Dedifferentiated amniotic fluid mesenchymal stem cell (primary cell): ENCODE data around the gene HRH3.

Experiments
- DNase-seq: peaks from one replicate; pipeline ENCODE4 v3.0.0-alpha.2; 2016; ENCODE audit errors: extremely low spot score

Gene HRH3

DNA sequence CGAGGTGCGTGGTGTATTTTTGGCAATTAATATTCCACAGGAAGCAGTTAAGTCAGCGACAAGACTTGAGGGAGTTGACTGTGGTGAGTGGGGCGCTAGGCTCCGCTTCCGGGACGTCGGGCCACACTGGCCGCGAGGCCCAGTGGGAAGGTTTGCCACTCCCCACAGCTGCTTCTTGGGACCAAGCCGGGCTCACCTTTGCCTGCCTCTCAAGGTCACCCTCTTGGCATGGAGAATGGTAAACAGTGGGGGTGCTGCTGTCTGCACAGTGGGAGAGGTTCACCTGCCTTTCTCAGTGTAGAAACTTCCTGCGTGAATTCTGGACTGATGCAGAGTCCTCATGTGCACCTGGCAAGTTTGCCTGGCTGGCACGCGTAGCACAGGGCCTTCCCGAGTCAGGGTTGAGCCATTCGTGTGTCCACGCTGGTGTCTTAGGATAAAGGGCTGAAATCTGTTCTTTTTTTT, 24.6 kb upstream of the HRH3 start:
- DNase-seq, result no peak

DNA sequence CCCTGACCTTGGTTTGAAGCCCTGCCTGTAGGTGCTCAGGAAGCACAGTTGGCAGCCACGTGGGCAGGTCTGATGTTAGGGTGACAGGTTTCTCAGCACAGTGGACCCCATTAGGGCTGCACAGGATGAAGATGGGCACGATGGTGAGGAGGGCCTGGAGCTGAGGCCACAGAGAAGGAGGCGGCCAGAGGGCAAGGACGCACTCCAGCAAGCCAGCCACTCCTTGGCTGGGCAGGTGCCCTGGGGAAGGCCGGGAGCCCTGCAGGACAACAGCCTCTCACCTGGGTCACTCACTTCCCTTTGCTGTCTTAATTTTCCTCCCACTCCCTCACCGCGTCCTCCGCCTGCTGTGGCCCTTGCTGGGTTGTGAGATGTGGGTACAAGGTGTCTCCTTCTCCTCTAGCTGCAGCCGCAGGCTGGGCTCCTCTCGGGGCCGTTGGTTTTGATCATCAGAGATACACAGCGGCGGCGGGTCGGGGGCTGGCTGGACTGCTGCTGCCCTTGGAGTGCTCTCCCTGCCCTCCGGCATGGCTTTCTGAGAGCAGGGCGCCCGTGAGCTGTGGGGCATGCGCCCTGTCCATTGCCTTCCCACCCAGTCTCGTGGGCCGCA, 23.9 kb upstream of the HRH3 start:
- DNase-seq, result no peak

DNA sequence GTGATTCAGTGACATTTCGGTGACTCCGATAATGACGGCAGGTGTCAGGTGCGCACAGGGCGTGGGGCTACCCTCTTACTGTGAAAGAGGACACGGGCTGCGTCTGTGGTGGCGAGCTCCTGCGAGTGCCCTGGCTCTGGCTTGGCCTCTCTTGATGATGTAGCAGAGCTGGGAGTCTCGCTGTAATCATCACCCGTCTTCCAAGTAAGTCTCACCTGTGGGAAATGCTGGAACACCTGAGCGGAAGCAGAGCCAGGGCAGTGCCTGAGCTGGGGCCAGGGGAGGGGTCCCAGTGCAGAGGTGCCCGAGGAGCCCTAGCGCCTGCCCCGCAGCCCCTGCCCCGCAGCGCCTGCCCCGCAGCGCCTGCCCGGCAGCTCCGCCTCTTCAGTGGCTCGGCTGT, 23.0 kb upstream of the HRH3 start:
- DNase-seq, result no peak

DNA sequence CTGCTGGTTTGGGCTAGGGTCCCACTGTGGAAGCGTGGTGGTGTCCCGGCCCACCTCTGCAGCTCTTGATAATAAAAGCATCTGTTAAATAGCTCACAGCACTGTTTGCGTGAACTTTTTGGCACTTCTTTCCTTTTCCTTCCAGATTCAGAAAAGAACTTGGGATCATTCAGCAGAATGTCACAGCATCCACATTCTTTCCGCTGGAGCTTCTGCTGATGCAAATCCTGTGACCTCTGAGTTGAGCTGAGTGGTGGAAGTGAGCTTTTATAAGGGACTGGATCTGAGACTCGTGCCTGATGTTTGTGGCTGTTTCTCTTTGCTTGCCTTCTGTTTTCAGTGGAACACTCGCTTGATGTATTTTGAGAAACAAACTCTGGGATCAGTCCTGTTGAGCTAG, 22.1 kb upstream of the HRH3 start:
- DNase-seq, result no peak

DNA sequence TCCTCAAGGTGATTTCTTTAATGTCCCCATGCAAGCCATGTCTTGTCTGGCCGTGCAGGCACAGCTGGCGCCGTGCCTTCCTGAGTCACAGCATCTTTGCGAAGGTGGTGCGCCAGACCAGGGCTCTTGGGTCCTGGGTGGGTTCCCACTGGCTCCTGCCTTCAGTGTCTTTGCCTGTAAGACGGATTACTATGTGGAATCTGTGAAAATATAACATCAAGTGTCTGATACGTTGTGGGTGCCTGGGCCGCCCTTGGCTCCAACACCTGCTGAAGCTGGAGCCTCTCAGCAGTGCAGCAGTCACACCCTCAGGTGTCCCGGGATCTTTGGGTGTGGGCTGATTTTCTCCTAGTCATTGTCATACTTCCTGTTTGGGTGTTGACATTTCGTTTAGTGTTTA, 21.4 kb upstream of the HRH3 start:
- DNase-seq, result no peak

DNA sequence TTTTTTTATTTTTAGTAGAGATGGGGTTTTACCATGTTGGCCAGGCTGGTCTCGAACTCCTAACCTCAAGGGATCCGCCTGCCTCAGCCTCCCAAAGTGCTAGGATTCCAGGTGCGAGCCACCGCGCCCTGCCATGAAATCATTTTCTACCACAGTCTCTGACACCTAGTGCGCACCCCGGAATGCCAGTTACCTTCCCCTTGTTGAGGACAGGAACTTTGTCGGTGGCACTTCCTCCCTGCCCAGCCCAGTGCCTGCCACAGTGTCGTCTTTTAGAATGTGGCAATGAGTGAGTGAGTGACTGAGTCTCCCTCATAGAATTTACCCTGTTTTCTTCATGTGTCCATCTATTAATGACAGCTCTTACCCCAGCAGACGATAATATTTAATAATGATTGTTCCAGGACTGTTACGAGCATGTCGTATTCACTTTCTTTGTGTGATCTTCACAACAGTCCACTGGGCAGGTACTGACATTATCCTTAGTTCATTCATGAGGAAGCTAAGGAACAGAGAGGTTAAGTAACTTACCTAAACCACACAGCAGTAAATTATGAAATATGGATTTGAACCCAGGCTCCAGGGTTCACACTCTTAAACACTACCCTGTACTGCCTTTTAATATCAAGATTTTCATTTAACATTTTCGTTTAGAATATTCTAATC, 20.1 kb upstream of the HRH3 start:
- no peak for DNase-seq

DNA sequence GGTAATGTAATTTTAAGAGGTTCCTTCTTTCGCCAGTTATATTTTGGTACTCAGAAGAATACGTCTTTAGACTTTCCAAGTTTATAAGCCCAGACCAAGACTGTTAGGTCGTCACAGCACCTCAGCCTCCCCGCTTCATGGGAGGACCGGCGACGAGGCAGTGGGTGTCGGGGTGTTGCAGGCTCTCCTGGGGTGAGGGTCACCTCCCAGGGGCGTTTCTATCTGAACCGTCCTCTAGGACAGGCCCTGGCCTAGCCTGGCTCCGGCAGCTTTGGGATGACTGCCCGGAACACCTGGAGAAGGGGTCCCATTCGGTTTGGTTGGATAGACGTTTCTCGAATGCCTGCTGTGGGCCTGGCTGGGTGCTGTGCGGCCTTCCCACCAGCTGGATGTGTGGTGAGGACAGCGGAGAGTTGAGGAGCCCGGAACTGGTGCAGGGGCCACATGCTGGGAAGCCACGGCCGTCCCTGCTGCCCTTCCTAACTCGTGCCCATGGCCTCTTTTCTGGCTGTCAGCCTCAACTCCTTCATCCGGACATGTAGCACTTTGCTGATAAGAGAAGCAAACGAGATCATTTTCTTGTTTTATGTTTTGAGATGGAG, 19.3 kb upstream of the HRH3 start:
- DNase-seq, result no peak

DNA sequence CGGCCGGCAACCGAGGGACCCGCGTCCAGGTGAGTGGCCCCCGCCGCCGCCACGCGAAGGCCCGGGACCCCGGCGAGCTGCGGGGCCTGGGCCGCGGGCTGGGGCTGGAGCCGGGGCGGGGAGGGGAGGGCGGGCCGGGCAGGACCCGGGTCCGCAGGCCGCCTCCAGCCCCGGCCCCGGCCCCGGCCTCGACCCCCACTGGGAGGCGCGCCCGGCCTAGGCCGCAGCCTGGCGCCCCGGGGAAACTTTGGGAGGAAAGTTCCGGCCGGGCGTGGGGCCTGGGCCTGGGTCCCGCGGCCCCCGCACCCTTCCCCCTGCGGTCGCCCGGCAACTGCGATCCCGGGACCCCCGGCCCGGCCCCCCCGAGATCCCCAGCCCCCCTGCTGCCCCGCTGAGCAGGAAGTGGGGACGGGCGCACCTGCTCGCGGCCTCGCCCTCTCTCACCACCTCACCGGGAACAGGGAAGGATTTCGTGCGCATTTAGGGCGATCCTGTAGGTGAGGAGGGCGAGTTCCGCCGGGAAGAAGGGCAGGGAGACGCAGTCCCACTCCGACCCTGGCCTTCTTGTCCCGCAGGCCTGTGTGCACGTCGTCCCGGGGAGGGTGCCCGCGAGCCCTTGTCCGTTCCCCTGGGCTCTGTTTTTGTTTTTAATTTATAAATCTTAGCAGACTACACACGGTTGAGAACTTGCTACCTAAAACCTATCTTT, 18.6 kb upstream of the HRH3 start:
- DNase-seq, result no peak

DNA sequence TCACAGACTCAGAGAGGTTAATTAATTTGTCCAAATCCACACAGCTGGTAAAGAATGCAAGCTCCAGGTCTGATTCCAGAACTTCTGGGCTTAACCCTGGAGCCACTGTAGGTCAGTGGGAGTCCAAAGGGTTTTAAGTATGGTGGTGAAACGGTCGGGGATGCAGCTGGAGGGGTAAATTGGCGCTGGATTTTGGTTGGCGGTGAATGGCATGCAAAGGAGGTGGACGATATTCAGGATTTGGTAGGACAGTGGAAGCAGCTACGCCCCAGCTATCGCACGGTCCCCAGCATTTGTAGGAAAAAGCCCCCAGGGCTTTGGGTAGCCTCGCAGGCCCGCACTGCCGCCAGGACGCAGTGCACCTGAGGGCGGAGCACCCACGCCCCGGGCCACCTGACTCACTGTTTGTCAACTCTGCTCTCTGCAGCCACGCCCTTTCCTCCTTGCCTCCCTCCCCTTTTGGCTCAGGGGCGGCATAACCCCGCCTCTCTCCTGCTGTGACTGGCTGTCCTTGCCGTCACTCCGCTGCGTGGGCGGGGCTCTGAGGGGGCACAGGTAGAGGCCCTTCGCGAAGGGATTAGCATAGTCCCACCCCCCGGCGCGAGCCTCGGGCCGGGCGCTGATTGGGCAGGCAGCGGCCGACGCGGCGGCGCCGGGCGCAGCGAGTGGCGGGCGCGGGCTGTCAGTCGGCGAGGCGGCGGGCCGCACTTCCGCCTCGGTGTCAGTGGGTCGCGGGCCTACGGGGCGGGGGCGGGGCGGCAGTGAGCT, 17.9 kb upstream of the HRH3 start, which contains the start of gene OSBPL2:
Gene OSBPL2 (plus strand): TSS at position 721 of the 768 bp plus-strand sequence. CDS start 17,664 bp downstream, outside the sequence.
- DNase-seq, result peak; percentile 95

DNA sequence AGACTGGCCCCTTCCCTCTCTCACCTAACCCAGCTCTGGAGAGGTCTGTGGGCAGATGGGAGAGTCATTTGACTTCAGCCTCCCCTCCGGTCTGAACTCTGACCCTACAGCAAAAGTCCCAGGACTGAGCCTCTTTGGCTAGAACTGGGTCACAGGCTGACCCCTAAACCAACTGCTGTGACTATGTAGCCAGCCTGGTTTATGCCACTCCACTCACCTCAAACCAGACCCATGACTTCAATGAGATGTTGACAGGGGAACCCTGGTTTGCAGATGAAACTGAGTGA, 17.4 kb upstream of the HRH3 start:
- DNase-seq, result no peak

DNA sequence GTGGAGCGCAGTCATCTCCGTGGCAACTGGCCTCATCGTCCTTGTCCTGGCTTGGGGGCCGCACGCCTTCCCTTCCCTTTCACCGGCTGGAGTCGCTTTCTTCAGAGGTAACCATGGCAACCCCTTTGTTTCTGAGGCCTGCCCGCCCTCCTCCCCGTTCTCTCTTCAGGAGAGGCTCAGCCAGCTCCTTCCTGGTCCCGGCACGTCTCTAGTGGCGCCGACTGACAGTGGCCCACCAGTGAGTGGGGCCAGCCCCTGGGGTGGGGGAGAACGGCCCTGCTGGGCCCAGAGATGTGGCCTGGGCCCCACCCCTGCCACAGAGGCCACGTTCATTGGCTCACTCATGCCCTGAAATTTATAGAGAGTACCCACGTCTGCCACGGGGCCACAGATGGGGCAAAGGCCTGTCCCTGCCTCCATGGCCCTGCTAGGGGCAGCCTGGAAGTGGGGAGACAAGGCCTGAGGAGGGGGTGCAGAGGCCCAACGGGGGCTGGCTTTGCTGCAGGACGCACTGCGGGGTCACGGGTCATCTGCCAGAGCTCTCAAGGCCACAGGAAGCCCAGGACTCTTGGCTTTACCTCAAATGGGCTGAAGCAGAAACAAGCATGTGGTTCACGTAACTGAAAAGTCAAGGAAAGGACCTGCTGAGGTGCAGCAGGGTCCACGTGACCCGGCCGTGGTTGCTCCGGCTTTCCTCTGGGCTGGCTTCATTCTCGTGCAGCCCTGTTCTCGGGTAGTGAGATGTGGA, 16.9 kb upstream of the HRH3 start:
- DNase-seq, result no peak

DNA sequence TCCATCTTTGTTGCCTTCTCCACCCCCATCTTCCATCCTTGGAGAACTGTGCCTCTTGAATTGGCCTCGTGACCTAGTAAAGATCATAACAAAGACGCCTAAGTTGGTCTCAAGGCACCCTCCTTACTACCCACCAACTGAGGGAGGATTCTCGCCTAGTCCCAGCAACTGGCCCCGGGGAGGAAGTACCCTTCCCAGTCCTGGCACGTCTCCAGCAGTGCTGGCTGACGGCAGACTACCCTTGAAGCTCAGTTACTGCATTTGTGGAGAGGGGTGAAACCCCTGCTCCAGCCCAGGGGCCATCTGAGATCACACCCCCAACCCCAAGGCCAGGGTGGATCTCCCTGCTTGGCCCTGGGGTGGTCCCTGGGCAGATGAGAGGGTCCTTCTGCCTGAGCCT, 16.1 kb upstream of the HRH3 start:
- DNase-seq, result no peak

DNA sequence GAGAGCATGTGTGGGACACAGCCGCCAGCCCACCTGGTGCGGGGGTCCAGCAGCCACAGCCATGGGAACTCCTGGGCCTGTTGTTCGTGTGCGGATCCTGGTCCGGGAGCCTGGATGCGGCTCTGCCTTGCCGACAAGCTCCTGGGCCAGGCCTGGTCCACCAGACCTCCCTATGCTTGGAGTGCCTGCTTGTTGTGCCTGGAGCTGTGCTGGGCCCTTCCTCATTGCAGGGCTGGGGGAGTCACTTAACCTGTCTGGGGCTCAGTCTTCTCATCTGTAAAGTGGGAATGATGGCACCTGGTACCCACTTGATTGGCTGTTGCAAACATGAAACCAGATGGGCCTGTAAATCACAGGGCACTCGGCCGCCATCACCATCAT, 15.7 kb upstream of the HRH3 start:
- DNase-seq, result no peak

DNA sequence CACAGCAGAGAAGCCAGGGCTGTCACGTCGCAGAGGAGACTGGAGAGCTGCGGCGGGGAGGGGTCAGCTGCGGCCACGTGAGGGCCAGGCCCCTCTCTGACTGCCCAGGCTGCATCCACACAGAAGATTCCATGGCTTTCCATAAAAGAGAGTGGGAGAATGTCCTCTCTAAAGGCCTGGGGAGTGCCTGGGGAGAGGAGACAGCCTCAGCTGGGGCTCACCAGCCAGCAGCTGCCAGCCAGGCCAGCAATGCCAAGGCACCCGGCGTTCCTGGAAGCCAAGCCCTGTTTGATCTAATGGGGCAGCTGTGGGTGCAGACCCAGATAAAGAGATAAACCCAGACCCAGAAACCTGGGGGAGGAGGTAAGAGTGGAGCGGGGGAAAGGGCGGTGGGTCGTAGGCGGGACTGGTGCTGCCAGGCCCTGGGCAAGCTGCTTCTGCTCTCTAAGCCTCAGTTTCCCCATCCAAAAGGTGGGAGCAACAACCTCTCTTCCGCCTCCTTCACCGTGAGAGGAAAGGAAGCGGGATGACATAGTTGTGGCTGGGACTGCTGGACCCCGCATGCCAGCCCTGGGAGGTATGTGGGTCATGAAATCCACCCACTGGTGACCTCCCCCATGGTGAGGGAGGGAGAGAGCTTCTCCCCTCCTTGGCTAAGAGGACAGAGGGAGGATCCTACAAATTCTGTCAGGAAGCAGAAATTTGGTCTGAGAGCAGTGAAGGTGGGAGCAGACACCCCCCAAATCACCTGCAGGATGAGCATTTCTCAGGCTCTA, 15.1 kb upstream of the HRH3 start:
- DNase-seq, result no peak

DNA sequence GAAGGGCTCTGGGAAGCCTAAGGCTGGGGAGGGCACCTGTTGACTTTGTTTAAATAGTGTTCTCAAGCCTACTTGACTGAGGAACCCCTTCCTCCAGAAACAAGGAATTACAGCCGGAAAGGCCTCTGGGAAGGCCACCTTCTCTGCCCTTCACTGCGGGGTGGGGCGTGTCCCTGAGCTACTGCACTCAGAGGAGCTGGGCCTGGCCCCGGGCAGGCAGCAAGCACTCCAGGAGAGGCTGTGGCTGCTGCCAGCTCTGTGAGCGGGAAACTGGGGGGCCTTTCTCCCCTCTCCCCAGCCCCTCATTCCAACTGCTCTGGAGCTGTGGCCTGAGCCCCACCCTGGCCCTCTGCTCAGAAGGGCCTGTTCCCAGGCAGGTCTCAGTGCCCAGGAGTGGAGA, 14.3 kb upstream of the HRH3 start:
- DNase-seq, result no peak

DNA sequence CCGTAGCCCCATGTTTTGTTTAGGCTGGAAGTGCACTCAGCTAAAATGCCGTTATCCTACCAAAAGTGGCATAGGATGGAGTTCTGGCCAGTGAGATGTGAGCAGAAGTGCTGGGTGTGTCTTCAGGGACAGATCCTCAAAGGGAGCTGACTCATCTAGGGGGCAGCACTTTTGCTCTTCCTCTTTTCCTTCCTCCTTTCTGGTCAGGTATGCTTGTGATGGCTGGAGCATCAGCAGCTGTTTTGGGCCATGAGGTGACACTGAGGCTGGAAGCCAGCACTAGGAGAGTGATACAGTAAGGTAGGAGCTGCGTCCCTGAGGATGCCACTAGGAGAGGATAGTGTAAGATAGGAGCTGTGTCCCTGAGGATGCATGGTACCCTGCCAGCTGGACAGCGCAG, 13.6 kb upstream of the HRH3 start:
- DNase-seq, result no peak

DNA sequence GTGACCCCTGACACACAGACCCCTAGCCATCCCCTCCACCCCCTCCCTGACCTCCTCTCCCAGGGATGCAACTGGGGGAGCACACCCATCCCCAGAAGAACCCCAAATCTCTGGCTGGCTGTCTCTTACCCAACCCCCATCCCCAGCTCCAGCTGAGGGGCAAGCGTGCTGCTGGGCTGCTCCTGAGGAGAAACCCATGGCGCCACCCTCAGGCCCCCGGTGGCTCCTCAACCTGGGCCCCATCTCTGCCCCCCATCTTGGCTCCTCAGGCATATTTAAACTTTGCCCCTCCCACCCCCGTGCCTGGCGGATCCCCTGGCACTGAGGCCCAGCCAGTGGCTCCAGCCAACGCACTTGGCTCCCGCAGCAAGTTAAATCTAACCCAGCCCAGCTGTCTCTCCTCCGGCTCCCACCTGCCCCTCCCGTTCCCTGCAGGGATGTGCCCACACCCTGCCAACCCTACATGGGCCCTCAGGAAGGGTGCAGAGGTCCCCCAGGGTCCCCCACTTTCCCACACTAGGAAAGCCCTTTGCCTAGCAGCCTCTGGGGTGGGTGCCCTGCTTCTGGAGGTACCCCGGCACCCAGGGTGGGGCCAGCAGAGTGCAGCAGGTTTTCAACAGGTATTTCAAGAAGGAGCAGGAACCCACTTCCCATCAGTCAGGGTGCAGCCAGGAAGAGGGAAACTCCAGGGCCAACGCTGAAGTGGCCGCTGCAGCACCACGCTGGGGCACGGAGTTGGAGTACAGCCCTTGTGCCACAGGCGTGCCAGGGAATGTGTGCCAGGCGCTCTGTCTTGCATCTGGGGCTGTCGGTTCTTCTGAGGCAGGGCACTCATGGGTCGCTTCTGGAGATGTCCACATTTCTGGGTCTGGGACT, 12.9 kb upstream of the HRH3 start:
- DNase-seq, result no peak

DNA sequence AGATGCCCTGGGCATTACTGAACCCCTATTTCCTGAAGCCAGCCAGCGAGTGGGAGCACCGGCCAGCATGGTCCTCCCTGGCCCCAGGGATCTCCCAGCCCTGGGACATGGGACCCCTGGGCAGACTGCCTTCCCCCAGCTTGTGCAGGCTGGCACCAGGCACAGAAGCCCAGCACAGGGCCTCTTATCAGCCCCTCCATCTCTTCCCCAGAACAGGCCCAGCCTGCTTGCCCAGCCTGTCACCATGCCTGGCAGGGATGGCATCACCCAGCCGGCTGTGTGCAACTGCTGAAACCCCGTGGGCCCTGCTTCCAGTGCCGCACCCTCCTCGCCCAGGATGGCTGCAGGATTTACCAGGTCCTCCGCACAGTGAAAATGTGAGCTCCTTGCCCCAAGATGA, 12.1 kb upstream of the HRH3 start:
- no peak for DNase-seq

DNA sequence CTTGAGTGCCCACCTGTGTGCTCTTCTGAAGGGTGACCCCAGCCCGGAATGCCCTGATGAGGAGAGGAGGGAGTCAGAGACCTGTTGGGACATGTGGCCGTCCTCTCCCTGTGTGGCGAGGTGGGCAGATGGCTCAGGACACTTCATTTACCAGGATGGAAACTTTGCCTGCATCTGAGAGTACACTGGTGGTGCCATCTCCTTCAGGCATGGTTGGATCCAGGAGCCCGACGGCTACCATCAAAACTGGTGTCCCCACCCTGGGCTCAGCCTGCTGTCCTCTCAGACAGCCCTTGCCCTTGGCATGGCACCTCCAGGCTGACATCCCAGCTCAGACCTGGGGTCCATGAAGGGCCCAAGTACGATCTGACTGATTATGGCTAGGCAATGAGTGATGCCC, 11.2 kb upstream of the HRH3 start:
- no peak for DNase-seq

DNA sequence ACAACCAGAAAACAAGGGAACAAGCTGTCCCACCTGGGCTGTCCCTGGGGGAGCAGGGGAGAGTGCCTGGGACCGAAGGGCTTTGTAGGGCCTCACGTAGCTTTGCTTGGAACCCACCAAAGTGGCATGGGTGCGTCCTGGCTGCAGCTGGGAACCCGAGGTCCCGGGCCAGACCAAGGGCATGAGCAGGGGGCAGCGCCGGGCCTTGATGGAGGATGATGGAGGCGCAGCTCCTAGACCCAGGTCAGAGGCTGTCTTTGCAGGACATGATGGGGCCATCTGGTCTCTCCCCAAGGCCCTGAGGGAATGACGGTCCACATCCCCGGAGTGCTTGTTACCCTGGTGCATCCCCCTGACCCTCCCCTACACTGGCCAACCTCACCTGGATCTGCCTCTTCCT, 10.6 kb upstream of the HRH3 start:
- DNase-seq, result no peak
